Right atrium auricular region (tissue), 2 donors: ENCODE results near the gene CLOCK. TPM values are rescaled to one million over a fixed set of nuclear protein-coding genes. Genes with fewer than 3 reads are reported as not detected.

Experiments used
- DNase-seq: peaks from one replicate; pipeline ENCODE4 v3.0.0-alpha.2; 2019; ENCODE audit warnings: low spot score
- H3K27ac ChIP-seq, 2 donors: fragments of 200-600 bp; sonication (generic); 1 replicate in 1 of 2; 2 replicates in 1 of 2; pipeline ENCODE4 v1.5.1; 2016 to 2019
- H3K27me3 ChIP-seq, 2 donors: fragments of 200-600 bp; sonication (generic); one replicate each; pipeline versions ENCODE4 v1.5.1 to v1.6.0; 2017 to 2019
- H3K36me3 ChIP-seq: fragments of 200-600 bp; sonication (generic); one replicate; pipeline ENCODE4 v1.5.1; 2016
- H3K4me1 ChIP-seq, 2 donors: fragments of 200-600 bp; sonication (generic); one replicate each; pipeline versions ENCODE4 v1.5.1 to v1.6.0; 2017 to 2019
- H3K4me3 ChIP-seq, 2 donors: fragments of 200-600 bp; sonication (generic); 1 replicate in 1 of 2; 2 replicates in 1 of 2; pipeline ENCODE4 v1.5.1; 2017 to 2019; ENCODE audit warnings: mild to moderate bottlenecking in 1 of 2, moderate library complexity in 1 of 2
- H3K9me3 ChIP-seq, 2 donors: fragments of 200-600 bp; sonication (generic); one replicate each; pipeline ENCODE4 v1.5.1; 2019
- total RNA-seq, 2 donors: library from RNA; depleted of rRNA; stranded (reverse); fragments of >200 nt; gene quantifications; one replicate each; pipeline ENCODE4 v1.1.0, GENCODE V29; 2016
- TF ChIP-seq, protein P1 (sequence below), 2 donors: fragments of 200-600 bp; sonication (generic); IDR thresholded peaks; one replicate each; pipeline ENCODE4 v1.5.1; 2019; ENCODE audit warnings: antibody characterized with exemption in 2 of 2

Gene CLOCK
- total RNA-seq, 2 donors from 2014 or later: 29.8 to 33.2 TPM

DNA sequence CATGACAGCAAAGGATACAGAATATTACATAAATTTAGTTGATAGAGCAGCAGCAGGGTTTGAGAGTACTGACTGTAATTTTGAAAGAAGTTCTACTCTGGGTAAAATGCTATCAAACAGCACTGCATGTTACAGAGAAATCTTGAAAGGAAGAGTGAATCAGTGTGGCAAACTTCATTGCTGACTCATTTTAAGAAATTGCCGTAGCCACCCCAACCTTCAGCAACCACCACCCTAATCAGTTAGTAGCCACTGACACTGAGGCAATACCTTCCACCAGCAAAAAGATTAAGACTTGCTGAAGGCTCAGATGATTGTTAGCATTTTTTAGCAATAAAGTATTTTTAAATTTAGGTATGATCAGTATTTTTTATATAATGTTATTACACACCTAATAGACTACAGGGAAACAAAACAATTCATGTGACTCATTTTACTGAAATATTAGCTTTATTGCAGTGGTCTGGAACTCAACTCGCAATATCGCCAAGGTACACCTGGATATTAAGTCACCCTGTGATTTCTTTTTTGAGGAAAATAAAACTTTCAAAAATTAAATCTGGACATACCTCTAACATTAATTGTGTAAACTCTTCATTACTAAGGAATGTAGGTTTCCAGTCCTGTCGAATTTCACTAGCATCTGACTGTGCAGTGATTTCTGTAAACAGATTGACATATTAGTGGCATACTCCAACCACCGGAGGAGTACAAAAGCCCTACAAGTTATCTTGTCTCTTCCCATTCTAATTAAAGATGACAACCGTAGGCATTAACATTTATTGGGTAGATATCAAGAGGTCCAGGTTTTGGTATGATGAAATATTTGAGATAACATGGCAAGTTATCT lies 71.1 kb downstream of the CLOCK start:
- Histone ChIP-seq H3K9me3 (peaks cover 0 to 7% of the 10 kb centered on the region in 2 donors), H3K27ac (no peak overlapping the region), H3K4me1 (no peaks in the 10 kb centered on the region), H3K36me3 (peaks cover 27% of the 10 kb centered on the region), H3K4me3 (no peak overlapping the region), H3K27me3 (no peaks in the 10 kb centered on the region)
- DNase-seq: no peak
- TF ChIP-seq, protein P1, sequence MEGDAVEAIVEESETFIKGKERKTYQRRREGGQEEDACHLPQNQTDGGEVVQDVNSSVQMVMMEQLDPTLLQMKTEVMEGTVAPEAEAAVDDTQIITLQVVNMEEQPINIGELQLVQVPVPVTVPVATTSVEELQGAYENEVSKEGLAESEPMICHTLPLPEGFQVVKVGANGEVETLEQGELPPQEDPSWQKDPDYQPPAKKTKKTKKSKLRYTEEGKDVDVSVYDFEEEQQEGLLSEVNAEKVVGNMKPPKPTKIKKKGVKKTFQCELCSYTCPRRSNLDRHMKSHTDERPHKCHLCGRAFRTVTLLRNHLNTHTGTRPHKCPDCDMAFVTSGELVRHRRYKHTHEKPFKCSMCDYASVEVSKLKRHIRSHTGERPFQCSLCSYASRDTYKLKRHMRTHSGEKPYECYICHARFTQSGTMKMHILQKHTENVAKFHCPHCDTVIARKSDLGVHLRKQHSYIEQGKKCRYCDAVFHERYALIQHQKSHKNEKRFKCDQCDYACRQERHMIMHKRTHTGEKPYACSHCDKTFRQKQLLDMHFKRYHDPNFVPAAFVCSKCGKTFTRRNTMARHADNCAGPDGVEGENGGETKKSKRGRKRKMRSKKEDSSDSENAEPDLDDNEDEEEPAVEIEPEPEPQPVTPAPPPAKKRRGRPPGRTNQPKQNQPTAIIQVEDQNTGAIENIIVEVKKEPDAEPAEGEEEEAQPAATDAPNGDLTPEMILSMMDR (IDR thresholded peaks at IDR 0.05): no peak

DNA sequence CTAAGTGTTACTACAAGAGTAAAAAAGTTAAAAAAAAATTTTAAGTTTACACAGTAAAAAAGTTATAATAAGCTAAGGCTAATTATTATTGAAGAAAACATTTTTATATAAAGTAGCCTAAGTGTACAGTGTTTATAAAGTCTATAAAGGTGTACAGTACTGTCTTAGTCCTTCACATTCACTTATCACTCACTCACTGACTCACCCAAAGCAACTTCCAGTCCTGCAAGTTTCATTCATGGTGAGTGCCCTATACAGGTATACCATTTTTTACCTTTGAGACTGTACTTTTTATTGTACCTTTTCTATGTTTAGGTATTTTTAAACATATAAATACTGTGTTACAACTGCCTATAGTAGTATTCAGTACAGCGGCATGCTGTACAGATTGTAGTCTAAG lies 76.7 kb downstream of the CLOCK start:
- Histone ChIP-seq H3K4me3 (no peak overlapping the region), H3K9me3 (peaks cover 0 to 7% of the 10 kb centered on the region in 2 donors), H3K36me3 (peaks cover 30% of the 10 kb centered on the region), H3K27ac (no peak overlapping the region), H3K27me3 (no peaks in the 10 kb centered on the region), H3K4me1 (no peaks in the 10 kb centered on the region)
- TF ChIP-seq, protein P1 (IDR thresholded peaks at IDR 0.05): no peak
- DNase-seq: no peak

DNA sequence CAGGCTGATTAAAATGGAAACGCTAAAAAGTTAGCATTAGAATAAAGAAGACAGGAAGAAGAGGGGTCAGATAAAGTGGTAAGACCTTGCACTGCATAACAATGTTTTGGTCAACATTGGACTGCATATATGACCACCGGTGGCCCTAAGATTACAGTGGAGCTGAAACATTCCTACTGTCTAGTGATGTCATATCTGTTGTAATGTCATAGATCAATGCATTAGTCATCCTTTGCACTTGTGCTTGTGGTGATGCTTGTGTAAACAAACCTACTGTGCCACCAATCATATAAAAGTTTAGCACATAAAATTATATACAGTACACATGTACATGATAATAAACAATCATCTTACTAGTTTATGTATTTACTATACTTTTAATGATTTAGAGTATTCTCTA lies 78.0 kb downstream of the CLOCK start:
- TF ChIP-seq, protein P1 (IDR thresholded peaks at IDR 0.05): no peak
- H3K27me3 ChIP-seq: no peaks in the 10 kb centered on the region
- H3K9me3 ChIP-seq: no peaks in the 10 kb centered on the region
- H3K27ac ChIP-seq: no peak overlapping the region
- peaks cover 18% of the 10 kb centered on the region for H3K36me3 ChIP-seq
- no peak overlapping the region for H3K4me3 ChIP-seq
- no peaks in the 10 kb centered on the region for H3K4me1 ChIP-seq
- no peak for DNase-seq

DNA sequence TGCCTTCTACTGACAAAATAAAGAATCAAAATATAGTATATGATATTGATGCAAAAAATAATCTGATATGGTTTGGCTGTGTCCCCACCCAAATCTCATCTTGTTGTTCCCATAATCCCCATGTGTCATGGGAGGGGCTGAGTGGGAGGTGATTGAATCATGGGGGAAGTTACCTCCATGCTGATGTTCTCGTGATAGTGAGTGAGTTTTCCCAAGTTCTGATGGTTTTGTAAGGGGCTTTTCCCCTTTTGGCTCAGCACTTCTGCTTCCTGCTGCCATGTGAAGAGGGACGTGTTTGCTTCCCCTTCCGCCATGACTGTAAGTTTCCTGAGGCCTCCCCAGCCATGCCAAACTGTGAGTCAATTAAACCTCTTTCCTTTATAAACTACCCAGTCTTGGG lies 80.7 kb downstream of the CLOCK start:
- Histone ChIP-seq H3K4me1 (no peaks in the 10 kb centered on the region), H3K9me3 (no peaks in the 10 kb centered on the region), H3K36me3 (peaks cover 16% of the 10 kb centered on the region), H3K27ac (no peak overlapping the region), H3K27me3 (no peaks in the 10 kb centered on the region), H3K4me3 (no peak overlapping the region)
- no peak for DNase-seq
- TF ChIP-seq, protein P1 (IDR thresholded peaks at IDR 0.05): no peak

DNA sequence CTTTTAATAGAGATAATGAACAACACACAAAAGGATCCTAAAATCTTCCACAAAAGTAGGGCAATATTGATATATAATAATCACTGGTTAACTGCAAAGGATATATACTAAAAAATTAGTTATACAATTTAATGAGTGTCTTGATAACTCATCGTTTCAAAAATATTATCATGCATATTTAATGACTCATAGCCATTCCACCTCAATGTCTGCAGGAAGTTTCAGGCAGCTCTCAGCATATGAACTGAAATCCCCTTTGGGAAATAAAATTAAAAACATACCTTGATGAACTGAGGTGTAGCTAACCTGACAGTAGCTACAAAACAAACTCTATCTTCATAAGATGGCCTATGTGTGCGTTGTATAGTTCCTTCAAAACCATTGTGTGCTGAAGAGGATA lies 88.1 kb downstream of the CLOCK start:
- TF ChIP-seq, protein P1 (IDR thresholded peaks at IDR 0.05): no peak
- H3K36me3 ChIP-seq: peaks cover 4% of the 10 kb centered on the region
- no peak for DNase-seq

More for the DNA sequence above, 88.1 kb downstream of the CLOCK start:
- H3K4me3 ChIP-seq: no peak overlapping the region
- no peaks in the 10 kb centered on the region for H3K9me3 ChIP-seq
- H3K27ac ChIP-seq: no peak overlapping the region
- H3K27me3 ChIP-seq: no peaks in the 10 kb centered on the region
- H3K4me1 ChIP-seq: no peaks in the 10 kb centered on the region
